Stimulated activated CD8-positive, alpha-beta memory T cell treated with anti-CD3 and anti-CD28 coated beads, Interleukin-15, amount 100 ng/mL, for 4 hours (primary cell): ENCODE measurements around the gene NOMO2.
"Not testable (repeated sequence)": the region's sequence is repeated elsewhere in the genome, so short reads cannot be mapped to it uniquely, and the experiment has no call there.

Experiments used
- DNase-seq, 2 donors: peaks; one replicate each; pipeline ENCODE4 v3.0.0-alpha.2; 2020; ENCODE audit warnings: low read depth in 2 of 2

The NOMO2 gene

DNA sequence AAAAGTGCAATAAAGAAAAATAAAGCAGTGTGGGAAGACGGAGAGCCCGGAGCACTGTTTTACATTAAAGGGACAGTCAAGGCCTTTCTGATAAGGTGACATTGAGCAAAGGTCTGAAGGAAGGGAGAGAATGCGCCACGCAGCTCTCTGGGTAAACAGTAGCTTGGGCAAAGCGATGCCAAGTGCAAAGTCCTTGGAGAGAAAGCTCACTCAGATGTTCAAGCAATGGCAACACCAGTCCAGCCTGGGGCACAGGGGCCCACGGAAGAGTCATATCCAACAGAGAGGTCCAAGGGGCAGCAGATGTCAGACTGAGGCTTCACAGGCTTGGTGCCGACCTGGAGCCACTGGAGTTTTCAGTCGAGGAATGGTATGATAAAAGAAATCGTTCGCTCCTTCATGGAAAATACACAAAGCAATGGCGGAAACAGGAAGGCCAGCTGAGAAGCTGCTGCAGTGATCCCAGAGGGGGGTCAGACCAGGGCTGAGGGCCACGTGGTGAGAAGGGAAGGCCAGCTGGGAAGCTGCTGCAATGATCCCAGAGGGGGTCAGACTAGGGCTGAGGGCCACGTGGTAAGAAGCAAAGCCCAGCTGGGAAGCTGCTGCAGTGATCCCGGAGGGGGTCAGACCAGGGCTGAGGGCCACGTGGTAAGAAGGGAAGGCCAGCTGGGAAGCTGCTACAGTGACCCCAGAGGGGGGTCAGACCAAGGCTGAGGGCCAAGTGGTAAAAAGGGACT lies 40.3 kb downstream of the NOMO2 start:
- DNase-seq = not testable (repeated sequence)

DNA sequence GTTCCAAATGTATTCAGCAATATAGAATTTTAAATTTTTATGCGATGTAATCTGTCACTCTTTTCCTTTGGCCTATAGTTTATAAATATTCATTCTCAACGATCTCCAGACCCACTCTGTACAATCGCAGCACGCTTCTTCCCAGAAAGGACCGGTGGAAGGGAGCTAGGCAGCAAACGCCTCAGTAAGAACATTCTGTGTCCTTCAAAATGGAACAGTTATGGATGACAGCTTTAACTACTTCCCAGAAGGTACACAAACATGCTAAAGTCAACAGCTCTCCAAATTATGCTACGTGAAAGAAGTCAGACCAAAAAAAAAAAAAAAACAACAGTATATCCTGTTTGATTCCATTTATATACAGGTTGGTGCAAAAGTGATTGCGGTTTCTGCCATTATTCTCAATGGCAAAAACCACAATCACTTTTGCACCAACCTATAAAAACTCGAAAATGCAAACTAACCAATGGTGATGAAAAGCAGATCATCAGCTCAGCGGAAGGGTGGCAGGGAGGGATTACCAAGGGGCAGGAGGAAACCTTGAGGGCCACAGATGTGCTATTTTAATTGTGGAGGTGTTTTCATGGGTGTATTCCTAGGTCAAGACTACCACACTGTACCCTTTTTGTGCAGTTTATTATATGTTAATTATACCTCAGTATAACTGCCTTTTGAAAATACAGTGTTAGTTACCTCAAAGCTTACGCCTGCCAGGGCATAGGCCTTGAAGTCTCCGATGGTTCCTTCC lies 43.2 kb downstream of the NOMO2 start:
- not testable (repeated sequence) for DNase-seq

DNA sequence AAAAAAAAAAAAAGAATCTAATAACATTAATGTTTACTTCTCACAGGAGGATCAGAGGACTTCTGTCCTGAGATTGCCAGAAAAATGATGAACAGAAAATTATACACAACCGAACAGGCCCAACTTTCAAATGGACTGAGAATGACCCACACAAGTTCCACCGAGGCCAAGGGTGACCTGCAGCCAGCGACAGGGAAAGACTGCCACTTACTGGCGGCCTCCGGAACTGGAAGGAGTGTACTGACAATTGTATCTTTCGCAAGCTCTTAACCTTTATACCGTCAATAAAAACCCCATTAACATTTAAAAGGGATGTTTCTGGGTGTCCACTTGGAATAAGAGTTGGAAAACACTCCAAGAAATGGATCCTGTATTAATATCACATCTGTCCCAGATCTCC lies 63.5 kb downstream of the NOMO2 start:
- DNase-seq = not testable (repeated sequence)

DNA sequence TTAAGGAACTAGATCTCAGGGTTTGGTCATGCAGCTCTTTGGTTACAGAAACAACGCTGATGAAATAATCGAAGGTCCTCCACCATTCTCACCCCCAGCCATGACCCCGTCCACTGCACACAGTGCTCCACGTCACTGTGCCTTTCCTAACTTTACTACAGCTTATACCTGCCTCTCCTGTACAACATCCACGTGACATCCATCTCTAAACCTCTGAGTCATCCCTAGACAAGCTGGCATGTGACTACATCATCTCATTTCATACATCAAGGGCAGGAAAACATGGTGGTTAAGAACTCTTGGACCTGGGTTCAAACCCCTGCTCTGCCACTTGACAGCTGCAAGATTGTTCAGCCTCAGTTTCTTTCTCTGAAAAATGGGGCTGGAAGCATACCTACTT lies 64.9 kb downstream of the NOMO2 start:
- not testable (repeated sequence) for DNase-seq

DNA sequence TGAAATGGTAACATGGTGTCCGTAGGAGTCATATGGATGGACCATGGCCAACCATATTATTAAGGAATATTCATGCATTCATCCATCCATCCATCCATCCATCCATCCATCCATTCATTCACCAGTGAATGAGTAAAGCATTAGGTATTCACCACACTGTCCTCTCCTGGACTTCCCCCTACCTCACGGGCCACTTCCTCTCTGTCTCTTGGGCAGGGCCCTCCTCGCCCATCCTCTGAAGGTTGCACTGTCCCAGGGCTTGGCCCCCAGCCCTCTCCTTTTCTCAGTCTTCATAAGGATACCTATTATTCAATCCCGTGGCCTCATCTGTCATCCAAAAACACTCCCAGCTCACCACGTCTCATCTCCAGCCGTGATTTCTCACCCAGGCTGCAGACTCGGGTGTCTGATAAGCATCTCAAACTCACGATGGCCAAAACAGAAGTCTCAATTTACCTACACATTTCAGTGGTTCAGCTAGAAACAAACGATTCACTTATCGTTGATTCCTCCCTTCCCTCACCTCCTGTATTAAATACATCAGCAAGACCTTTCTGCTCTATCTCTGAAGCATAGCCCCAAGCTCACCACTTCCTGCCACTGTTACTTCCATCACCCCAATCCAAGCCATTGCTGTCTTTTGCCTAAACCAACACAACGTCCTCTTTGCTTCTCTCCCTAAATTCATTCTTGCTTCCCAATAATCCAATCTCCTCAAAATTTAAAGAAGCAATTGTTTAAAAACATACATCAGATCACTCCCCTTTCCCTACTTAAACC lies 69.6 kb downstream of the NOMO2 start:
- not testable (repeated sequence) for DNase-seq

GRCh38 chr16:18436025-18436424 lies 125.9 kb downstream of the NOMO2 start:
- DNase-seq = not testable (repeated sequence)

DNA sequence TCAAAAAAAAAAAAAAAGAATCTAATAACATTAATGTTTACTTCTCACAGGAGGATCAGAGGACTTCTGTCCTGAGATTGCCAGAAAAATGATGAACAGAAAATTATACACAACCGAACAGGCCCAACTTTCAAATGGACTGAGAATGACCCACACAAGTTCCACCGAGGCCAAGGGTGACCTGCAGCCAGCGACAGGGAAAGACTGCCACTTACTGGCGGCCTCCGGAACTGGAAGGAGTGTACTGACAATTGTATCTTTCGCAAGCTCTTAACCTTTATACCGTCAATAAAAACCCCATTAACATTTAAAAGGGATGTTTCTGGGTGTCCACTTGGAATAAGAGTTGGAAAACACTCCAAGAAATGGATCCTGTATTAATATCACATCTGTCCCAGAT lies 146.1 kb downstream of the NOMO2 start:
- not testable (repeated sequence) for DNase-seq

- DNase-seq = not testable (repeated sequence)
Measured at GRCh38 chr16:18409532-18410293, 152.2 kb downstream of the NOMO2 start.

- not testable (repeated sequence) for DNase-seq
Measured at GRCh38 chr16:18401851-18402657, 159.8 kb downstream of the NOMO2 start.

DNA sequence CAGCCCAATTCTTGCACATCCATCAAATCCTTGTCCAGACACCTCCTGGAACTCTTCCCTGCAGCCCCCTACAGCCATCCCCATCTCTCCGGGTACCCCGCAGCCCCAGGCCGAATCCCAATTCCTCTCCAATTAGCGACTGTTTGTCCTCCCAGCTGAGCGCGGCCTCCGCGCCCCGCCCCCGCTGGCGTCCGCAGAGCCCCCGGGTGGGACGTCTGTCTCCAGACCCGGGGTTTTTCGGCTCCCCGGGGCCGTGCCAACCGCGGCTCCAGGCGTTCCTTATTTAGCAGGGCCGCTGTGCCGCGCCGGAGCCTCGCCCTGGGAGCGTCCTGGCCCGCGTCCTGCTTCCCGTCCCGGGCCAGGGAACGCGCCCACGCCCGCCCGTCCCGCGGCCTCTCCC lies 160.7 kb downstream of the NOMO2 start:
- peak in 1 of 2 donors; percentile 0 for DNase-seq

- DNase-seq = not testable (repeated sequence)
Measured at GRCh38 chr16:18394363-18394762, 167.5 kb downstream of the NOMO2 start.

GRCh38 chr16:18387767-18388166 lies 174.1 kb downstream of the NOMO2 start:
- not testable (repeated sequence) for DNase-seq

GRCh38 chr16:18386517-18386916 lies 175.4 kb downstream of the NOMO2 start:
- DNase-seq = not testable (repeated sequence)

DNA sequence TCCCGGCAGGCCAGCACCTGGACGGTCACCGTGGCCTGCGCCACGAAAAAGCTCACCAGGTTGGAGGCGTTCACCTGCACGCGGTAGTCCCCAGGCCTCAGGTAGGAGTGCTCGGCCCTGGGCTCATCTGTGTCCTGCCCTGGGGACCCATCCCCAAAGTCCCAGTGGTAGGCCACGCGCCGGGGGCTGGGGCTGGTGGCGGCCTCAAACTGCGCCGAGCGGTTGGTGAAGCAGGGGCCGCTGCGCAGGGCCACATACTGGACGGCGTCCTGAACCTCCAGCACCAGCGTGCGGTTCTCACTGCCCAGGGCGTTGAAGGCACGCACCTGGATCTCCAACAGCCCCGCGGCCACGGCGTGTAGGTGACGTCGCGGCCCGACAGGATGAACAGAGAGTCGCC lies 176.6 kb downstream of the NOMO2 start:
- not testable (repeated sequence) for DNase-seq

- not testable (repeated sequence) for DNase-seq
Measured at GRCh38 chr16:18384869-18385268, 177.0 kb downstream of the NOMO2 start.

GRCh38 chr16:18384098-18384636 lies 177.7 kb downstream of the NOMO2 start:
- DNase-seq = not testable (repeated sequence)

- DNase-seq = not testable (repeated sequence)
Measured at GRCh38 chr16:18382696-18383095, 179.2 kb downstream of the NOMO2 start.
